A549 treated with Mapracorat at 1 μM for 4 hours (cell line): ENCODE results near the gene NOTCH1. TPM values are rescaled to one million over a fixed set of nuclear protein-coding genes. Genes with fewer than 3 reads are reported as not detected.

Source experiments
- total RNA-seq: library from RNA; stranded (reverse); fragments of 200-300 nt; extraction: Qiagen RNA extraction; gene quantifications from 5 replicates; pipeline ENCODE4 v1.2.3, GENCODE V29; 2022

The NOTCH1 gene
- total RNA-seq, result 7.3 to 12.9 TPM (median 12.0 TPM) in 5 replicates

DNA sequence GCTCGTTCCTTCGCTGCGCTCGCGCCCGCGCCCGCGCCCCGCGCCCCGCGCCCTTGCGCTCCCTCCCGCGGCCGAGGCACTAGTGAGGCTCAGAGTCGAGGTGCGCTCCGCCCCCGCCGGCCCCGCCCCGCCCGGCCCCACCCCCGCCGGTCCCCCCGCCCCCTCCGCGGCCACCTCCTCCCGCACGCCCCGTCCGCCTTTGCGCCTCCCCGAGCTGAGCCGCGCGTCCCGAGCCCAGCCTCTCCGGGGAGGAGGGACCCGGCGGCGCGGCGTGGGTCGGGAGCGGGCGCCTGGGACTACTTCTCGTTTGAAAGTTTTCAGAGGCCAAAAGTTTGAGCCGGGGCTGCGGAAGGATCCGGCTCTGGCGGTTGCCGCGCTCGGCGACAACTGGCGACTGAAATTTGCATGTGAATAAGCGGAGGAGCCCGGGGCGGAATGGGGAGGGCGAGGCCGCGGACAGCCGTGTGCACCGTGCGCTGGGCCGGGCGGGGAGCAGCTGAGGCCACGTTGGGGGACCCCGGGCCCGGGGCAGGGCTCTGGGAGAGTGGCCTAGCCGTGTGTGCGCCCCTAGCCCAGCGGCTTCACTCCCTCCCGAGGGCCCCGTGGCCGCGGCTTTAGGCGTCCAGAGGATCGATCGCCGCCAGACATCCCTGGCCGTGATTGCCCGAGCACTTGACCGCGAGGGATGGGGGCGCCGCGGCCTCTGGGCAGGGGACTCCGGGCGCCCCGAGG is at the start of gene NOTCH1:
Gene NOTCH1 (minus strand): TSS at position 84 of the 732 bp plus-strand sequence. CDS start 262 bp downstream, outside the sequence.

DNA sequence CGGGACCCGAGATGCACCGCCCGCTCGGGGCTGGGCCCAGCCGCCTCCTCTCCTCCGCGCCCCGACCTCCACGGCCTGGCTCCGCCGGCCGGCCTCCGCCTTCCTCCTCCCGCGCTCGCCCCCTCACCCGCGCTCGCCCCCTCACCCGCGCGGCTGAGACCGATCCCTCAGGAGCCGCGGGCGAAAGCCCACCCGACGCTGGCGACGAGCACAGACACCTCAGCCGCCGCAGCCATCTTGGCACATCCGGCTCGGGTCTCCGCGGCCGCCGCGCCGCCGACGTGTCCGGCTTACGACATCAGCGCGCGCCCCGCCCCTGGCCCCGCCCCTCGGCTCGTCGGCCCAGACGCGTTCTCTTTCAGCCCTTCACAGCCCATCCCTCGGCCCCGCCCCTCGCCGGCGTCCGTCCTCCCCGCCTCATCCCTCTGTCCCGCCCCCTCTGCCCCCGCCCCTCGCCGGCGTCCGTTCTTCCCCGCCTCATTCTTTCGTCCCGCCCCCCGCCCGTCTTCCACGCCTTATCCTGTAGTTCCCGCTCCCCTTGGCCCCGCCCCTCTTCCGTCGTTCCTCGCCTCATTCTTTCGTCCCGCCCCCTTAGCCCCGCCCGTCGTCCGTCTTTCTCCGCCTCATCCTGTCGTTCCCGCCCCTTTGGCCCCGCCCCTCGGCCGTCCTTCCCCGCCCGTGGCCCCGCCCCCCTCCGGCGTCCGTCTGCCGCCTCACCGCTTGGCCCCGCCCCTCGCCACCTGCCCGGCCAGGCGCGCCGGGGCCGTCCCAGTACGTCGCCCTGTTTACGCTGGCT is 62.9 kb downstream of the NOTCH1 start, which contains the start of gene SEC16A:
Gene SEC16A (minus strand): TSS at position 248 of the 796 bp plus-strand sequence. CDS start 5,425 bp downstream, outside the sequence.

Other genes with a start within 250 kb of the NOTCH1 start
- gene CCDC187, start 242.0 kb downstream of the NOTCH1 start, total RNA-seq, result 0.05 TPM in 1 of 5 replicates, not detected in the others
- gene GPSM1, start 218.5 kb downstream of the NOTCH1 start, total RNA-seq, result 9.3 to 15.6 TPM (median 13.1 TPM) in 5 replicates
- 22.3 to 44.7 TPM (median 37.5 TPM) in 5 replicates for gene DNLZ, start 182.3 kb downstream of the NOTCH1 start, total RNA-seq
- gene CARD9, start 172.4 kb downstream of the NOTCH1 start, total RNA-seq, result 0.50 to 1.8 TPM (median 1.3 TPM) in 5 replicates
- gene SNAPC4, start 145.9 kb downstream of the NOTCH1 start, total RNA-seq, result 9.5 to 14.3 TPM (median 13.0 TPM) in 5 replicates
- gene ENTR1, start 135.4 kb downstream of the NOTCH1 start, total RNA-seq, result 54.8 to 78.3 TPM (median 73.3 TPM) in 5 replicates
- 75.7 to 91.9 TPM (median 81.3 TPM) in 5 replicates for gene PMPCA, start 135.4 kb downstream of the NOTCH1 start, total RNA-seq
- gene INPP5E, start 106.2 kb downstream of the NOTCH1 start, total RNA-seq, result 13.8 to 22.7 TPM (median 20.9 TPM) in 5 replicates
- 49.0 to 59.6 TPM (median 57.8 TPM) in 5 replicates for gene SEC16A, start 63.0 kb downstream of the NOTCH1 start, total RNA-seq
- gene EGFL7, start 116.9 kb upstream of the NOTCH1 start, total RNA-seq, result 34.8 to 56.2 TPM (median 54.2 TPM) in 5 replicates
- gene AGPAT2, start 141.4 kb upstream of the NOTCH1 start, total RNA-seq, result 68.4 to 107 TPM (median 106 TPM) in 5 replicates
- 5.8 to 9.8 TPM (median 8.7 TPM) in 5 replicates for gene DIPK1B, start 166.5 kb upstream of the NOTCH1 start, total RNA-seq
- not detected in 5 replicates for gene LCN10, start 196.9 kb upstream of the NOTCH1 start, total RNA-seq
- not detected in 5 replicates for gene LCN6, start 202.5 kb upstream of the NOTCH1 start, total RNA-seq
- gene LCN8, start 212.2 kb upstream of the NOTCH1 start, total RNA-seq, result not detected in 5 replicates
- not detected in 5 replicates for gene LCN15, start 218.5 kb upstream of the NOTCH1 start, total RNA-seq
- 58.1 to 77.3 TPM (median 76.6 TPM) in 5 replicates for gene TMEM141, start 245.3 kb upstream of the NOTCH1 start, total RNA-seq